ENCODE measurements around the gene ADAM17. TPM values are rescaled to one million over a fixed set of nuclear protein-coding genes. Genes with fewer than 3 reads are reported as not detected.
A peak's percentile ranks its signal among the peaks of the same experiment; 100 is the strongest.

The ADAM17 gene
- total and polyA plus RNA-seq, 2 of the 13 experiments (the other 11 are each of a cell fraction or from before 2014, with no cell fraction given), result 6.5 to 33.4 TPM

GRCh38 chr2:9578467-9579235 is 23.0 kb upstream of the ADAM17 start (continued):
- TF ChIP-seq ZKSCAN8 (CRISPR knock-in tag; IDR thresholded peaks at IDR 0.05; ENCODE audit: borderline replicate concordance), result no peak
- TF ChIP-seq ZNF552 (CRISPR knock-in tag; IDR thresholded peaks at IDR 0.05; ENCODE audit: borderline replicate concordance), result no peak
- peak; percentile 90 for TF ChIP-seq GFI1 (CRISPR knock-in tag; IDR thresholded peaks at IDR 0.05; ENCODE audit: borderline replicate concordance)
- TF ChIP-seq REXO4 (CRISPR knock-in tag; IDR thresholded peaks at IDR 0.05; ENCODE audit: borderline replicate concordance), result no peak
- no peak for TF ChIP-seq ZBTB42 (CRISPR knock-in tag; IDR thresholded peaks at IDR 0.05)
- TF ChIP-seq TEAD3 (CRISPR knock-in tag; optimal IDR thresholded peaks at IDR 0.05; ENCODE audit: borderline replicate concordance), result no peak
- TF ChIP-seq SP4 (CRISPR knock-in tag; IDR thresholded peaks at IDR 0.05), result no peak
- TF ChIP-seq POLR2AphosphoS5 (IDR thresholded peaks at IDR 0.05; ENCODE audit: low read depth, low read length), result no peak
- TF ChIP-seq, protein P1, sequence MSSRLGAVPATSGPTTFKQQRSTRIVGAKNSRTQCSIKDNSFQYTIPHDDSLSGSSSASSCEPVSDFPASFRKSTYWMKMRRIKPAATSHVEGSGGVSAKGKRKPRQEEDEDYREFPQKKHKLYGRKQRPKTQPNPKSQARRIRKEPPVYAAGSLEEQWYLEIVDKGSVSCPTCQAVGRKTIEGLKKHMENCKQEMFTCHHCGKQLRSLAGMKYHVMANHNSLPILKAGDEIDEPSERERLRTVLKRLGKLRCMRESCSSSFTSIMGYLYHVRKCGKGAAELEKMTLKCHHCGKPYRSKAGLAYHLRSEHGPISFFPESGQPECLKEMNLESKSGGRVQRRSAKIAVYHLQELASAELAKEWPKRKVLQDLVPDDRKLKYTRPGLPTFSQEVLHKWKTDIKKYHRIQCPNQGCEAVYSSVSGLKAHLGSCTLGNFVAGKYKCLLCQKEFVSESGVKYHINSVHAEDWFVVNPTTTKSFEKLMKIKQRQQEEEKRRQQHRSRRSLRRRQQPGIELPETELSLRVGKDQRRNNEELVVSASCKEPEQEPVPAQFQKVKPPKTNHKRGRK (CRISPR knock-in tag; IDR thresholded peaks at IDR 0.05), result no peak
- TF ChIP-seq CENPX (CRISPR knock-in tag; IDR thresholded peaks at IDR 0.05), result no peak
- peak; percentile 69 for TF ChIP-seq RXRB (CRISPR knock-in tag; IDR thresholded peaks at IDR 0.05; ENCODE audit: borderline replicate concordance)
- no peak for TF ChIP-seq ZNF639 (CRISPR knock-in tag; conservative IDR thresholded peaks at IDR 0.05)
- TF ChIP-seq NONO (IDR thresholded peaks at IDR 0.05), result no peak
- peak; percentile 51; the same call in 1 of the 2 replicates for TF ChIP-seq NONO (CRISPR knock-in tag; conservative IDR thresholded peaks at IDR 0.05)
- TF ChIP-seq MXI1 (IDR thresholded peaks at IDR 0.05; ENCODE audit: borderline replicate concordance, low read depth, low read length), result no peak
- no peak for TF ChIP-seq MLLT10 (CRISPR knock-in tag; IDR thresholded peaks at IDR 0.05)
- no peak for TF ChIP-seq PLRG1 (conservative IDR thresholded peaks at IDR 0.05)
- no peak for TF ChIP-seq SMARCC2 (IDR thresholded peaks at IDR 0.05)
- TF ChIP-seq ZSCAN29 (CRISPR knock-in tag; conservative IDR thresholded peaks at IDR 0.05), result no peak
- no peak for TF ChIP-seq ELF1 (CRISPR knock-in tag; IDR thresholded peaks at IDR 0.05)
- TF ChIP-seq, protein P2, sequence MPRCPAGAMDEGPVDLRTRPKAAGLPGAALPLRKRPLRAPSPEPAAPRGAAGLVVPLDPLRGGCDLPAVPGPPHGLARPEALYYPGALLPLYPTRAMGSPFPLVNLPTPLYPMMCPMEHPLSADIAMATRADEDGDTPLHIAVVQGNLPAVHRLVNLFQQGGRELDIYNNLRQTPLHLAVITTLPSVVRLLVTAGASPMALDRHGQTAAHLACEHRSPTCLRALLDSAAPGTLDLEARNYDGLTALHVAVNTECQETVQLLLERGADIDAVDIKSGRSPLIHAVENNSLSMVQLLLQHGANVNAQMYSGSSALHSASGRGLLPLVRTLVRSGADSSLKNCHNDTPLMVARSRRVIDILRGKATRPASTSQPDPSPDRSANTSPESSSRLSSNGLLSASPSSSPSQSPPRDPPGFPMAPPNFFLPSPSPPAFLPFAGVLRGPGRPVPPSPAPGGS (CRISPR knock-in tag; IDR thresholded peaks at IDR 0.05), result no peak
- no peak for TF ChIP-seq ZNF670 (CRISPR knock-in tag; IDR thresholded peaks at IDR 0.05; ENCODE audit: borderline replicate concordance)
- TF ChIP-seq, protein P3, sequence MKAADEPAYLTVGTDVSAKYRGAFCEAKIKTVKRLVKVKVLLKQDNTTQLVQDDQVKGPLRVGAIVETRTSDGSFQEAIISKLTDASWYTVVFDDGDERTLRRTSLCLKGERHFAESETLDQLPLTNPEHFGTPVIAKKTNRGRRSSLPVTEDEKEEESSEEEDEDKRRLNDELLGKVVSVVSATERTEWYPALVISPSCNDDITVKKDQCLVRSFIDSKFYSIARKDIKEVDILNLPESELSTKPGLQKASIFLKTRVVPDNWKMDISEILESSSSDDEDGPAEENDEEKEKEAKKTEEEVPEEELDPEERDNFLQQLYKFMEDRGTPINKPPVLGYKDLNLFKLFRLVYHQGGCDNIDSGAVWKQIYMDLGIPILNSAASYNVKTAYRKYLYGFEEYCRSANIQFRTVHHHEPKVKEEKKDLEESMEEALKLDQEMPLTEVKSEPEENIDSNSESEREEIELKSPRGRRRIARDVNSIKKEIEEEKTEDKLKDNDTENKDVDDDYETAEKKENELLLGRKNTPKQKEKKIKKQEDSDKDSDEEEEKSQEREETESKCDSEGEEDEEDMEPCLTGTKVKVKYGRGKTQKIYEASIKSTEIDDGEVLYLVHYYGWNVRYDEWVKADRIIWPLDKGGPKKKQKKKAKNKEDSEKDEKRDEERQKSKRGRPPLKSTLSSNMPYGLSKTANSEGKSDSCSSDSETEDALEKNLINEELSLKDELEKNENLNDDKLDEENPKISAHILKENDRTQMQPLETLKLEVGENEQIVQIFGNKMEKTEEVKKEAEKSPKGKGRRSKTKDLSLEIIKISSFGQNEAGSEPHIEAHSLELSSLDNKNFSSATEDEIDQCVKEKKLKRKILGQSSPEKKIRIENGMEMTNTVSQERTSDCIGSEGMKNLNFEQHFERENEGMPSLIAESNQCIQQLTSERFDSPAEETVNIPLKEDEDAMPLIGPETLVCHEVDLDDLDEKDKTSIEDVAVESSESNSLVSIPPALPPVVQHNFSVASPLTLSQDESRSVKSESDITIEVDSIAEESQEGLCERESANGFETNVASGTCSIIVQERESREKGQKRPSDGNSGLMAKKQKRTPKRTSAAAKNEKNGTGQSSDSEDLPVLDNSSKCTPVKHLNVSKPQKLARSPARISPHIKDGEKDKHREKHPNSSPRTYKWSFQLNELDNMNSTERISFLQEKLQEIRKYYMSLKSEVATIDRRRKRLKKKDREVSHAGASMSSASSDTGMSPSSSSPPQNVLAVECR (CRISPR knock-in tag; IDR thresholded peaks at IDR 0.05; ENCODE audit: borderline replicate concordance), result peak; percentile 30; the same call in 1 of the 2 replicates
